Activated CD8-positive, alpha-beta T cell treated with anti-CD3 and anti-CD28 coated beads, Interleukin-2, amount 10 ng/mL, durations not matched to agents 7 days and 5 days (primary cell): Measurements from ENCODE around the gene PXN. TPM values are rescaled to one million over a fixed set of nuclear protein-coding genes. Genes with fewer than 3 reads are reported as not detected.
"Not testable (repeated sequence)": the region's sequence is repeated elsewhere in the genome, so short reads cannot be mapped to it uniquely, and the experiment has no call there.

Experiments used
- ATAC-seq: fragments of 150-1000 bp; cut with Tn5 transposase; one replicate; pipeline ENCODE4 v1.10.0; 2021; ENCODE audit warnings: moderate library complexity
- CTCF ChIA-PET: fragments of 350-600 bp; sonication (Branson Sonifier 250); formaldehyde crosslinking; loops from one replicate; lab custom pipeline; 2021; ENCODE audit warnings: antibody characterized with exemption; lab: Charles Lee
- POLR2A ChIA-PET: fragments of 350-600 bp; sonication (Branson Sonifier 250); formaldehyde crosslinking; loops from one replicate; lab custom pipeline; 2021; ENCODE audit warnings: antibody characterized with exemption; lab: Charles Lee
- DNase-seq: peaks from one replicate; pipeline ENCODE4 v3.0.0-alpha.2; 2020
- H3K27ac Mint-ChIP-seq: one replicate; pipeline ENCODE4 v1.8.0; 2021; ENCODE audit warnings: mild to moderate bottlenecking, mixed read lengths
- H3K27me3 Mint-ChIP-seq: one replicate; pipeline ENCODE4 v1.8.0; 2021; ENCODE audit warnings: low read depth, mixed read lengths
- H3K36me3 Mint-ChIP-seq: one replicate; pipeline ENCODE4 v1.8.0; 2021; ENCODE audit warnings: low read depth, mixed read lengths
- H3K4me1 Mint-ChIP-seq: one replicate; pipeline ENCODE4 v1.8.0; 2021; ENCODE audit warnings: low read depth, mixed read lengths
- H3K4me3 Mint-ChIP-seq: one replicate; pipeline ENCODE4 v1.8.0; 2021; ENCODE audit warnings: mild to moderate bottlenecking, mixed read lengths
- H3K9me3 Mint-ChIP-seq: one replicate; pipeline ENCODE4 v1.8.0; 2022; ENCODE audit warnings: mixed read lengths; ENCODE audit not compliant: insufficient read depth
- total RNA-seq, 2 experiments: library from RNA; stranded (reverse); gene quantifications; one replicate each; pipeline ENCODE4 v1.2.3, GENCODE V29; 2021

Gene PXN
- total RNA-seq, 2 experiments from 2014 or later: 123 to 127 TPM

GRCh38 chr12:120215357-120215735 lies 50.2 kb downstream of the PXN start:
- Mint-ChIP-seq H3K9me3 (no peaks in the 10 kb centered on the region), H3K4me3 (no peak overlapping the region), H3K27me3 (no peaks in the 10 kb centered on the region), H3K4me1 (peaks cover 1% of the 10 kb centered on the region), H3K36me3 (peaks cover 39% of the 10 kb centered on the region), H3K27ac (peak overlapping the region; percentile 60)
- CTCF ChIA-PET: no interaction called here
- ATAC-seq (no peak), DNase-seq (no peak)
- POLR2A ChIA-PET: interaction anchor here (0.6 to 1.0 kb wide), 2 partner anchors 14 to 80 kb away, joined by 3 to 4 read pairs; partner anchors contain the start of gene RPLP0

- ATAC-seq: no peak
- Mint-ChIP-seq H3K9me3 (no peaks in the 10 kb centered on the region), H3K4me3 (no peak overlapping the region), H3K4me1 (peaks cover 1% of the 10 kb centered on the region), H3K27ac (no peak overlapping the region), H3K27me3 (no peaks in the 10 kb centered on the region), H3K36me3 (peaks cover 40% of the 10 kb centered on the region)
- POLR2A ChIA-PET: interaction anchor here (0.6 to 1.0 kb wide), 2 partner anchors 13 to 80 kb away, joined by 3 to 4 read pairs; partner anchors contain the start of gene RPLP0
- CTCF ChIA-PET: no interaction called here
- no peak for DNase-seq
Observed at GRCh38 chr12:120214626-120215356, 50.7 kb downstream of the PXN start.

- H3K27ac Mint-ChIP-seq: no peak overlapping the region
- CTCF ChIA-PET: no interaction called here
- no peaks in the 10 kb centered on the region for H3K9me3 Mint-ChIP-seq
- no peak for DNase-seq
- no peaks in the 10 kb centered on the region for H3K27me3 Mint-ChIP-seq
- POLR2A ChIA-PET: interaction anchor here (0.5 kb wide), 1 partner anchor 11 kb away, joined by 3 read pairs; no protein-coding TSS in a partner anchor
- no peak overlapping the region for H3K4me3 Mint-ChIP-seq
- no peak for ATAC-seq
- peaks cover 1% of the 10 kb centered on the region for H3K4me1 Mint-ChIP-seq
- H3K36me3 Mint-ChIP-seq: peaks cover 38% of the 10 kb centered on the region
Observed at GRCh38 chr12:120213758-120214157, 51.8 kb downstream of the PXN start.

GRCh38 chr12:120213182-120213581 lies 52.3 kb downstream of the PXN start:
- H3K27me3 Mint-ChIP-seq, ATAC-seq, H3K4me1 Mint-ChIP-seq, H3K4me3 Mint-ChIP-seq, DNase-seq, H3K9me3 Mint-ChIP-seq, H3K27ac Mint-ChIP-seq: not testable (repeated sequence)
- ChIA-PET CTCF (interaction anchor here (1.1 kb wide), 1 partner anchor 12 kb away, joined by 3 read pairs; the partner anchor contains the start of gene RPLP0), POLR2A (interaction anchor here (2.7 kb wide), 1 partner anchor 12 kb away, joined by 11 read pairs; the partner anchor contains the start of gene RPLP0)
- peaks cover 36% of the 10 kb centered on the region for H3K36me3 Mint-ChIP-seq

GRCh38 chr12:120212301-120212700 lies 53.2 kb downstream of the PXN start:
- peaks cover 41% of the 10 kb centered on the region for H3K36me3 Mint-ChIP-seq
- no peak overlapping the region for H3K27ac Mint-ChIP-seq
- no peaks in the 10 kb centered on the region for H3K27me3 Mint-ChIP-seq
- CTCF ChIA-PET: interaction anchor here (1.1 kb wide), 1 partner anchor 11 kb away, joined by 3 read pairs; the partner anchor contains the start of gene RPLP0
- peaks cover 1% of the 10 kb centered on the region for H3K4me1 Mint-ChIP-seq
- ATAC-seq (no peak), DNase-seq (no peak)
- H3K9me3 Mint-ChIP-seq: no peaks in the 10 kb centered on the region
- POLR2A ChIA-PET: interaction anchor here (2.7 kb wide), 1 partner anchor 11 kb away, joined by 11 read pairs; the partner anchor contains the start of gene RPLP0
- no peak overlapping the region for H3K4me3 Mint-ChIP-seq

- ATAC-seq: no peak
- peaks cover 1% of the 10 kb centered on the region for H3K4me1 Mint-ChIP-seq
- H3K36me3 Mint-ChIP-seq: peaks cover 43% of the 10 kb centered on the region
- CTCF ChIA-PET: no interaction called here
- no peaks in the 10 kb centered on the region for H3K9me3 Mint-ChIP-seq
- no peak for DNase-seq
- no peaks in the 10 kb centered on the region for H3K27me3 Mint-ChIP-seq
- no peak overlapping the region for H3K27ac Mint-ChIP-seq
- POLR2A ChIA-PET: interaction anchor here (2.7 kb wide), 1 partner anchor 11 kb away, joined by 11 read pairs; the partner anchor contains the start of gene RPLP0
- H3K4me3 Mint-ChIP-seq: no peak overlapping the region
Observed at GRCh38 chr12:120211904-120212283, 53.6 kb downstream of the PXN start.

- ChIA-PET CTCF (interaction anchor here (1.8 to 1.9 kb wide), 2 partner anchors 10 to 17 kb away, joined by 5 to 9 read pairs; partner anchors contain the start of gene RPLP0), POLR2A (interaction anchor here (1.0 to 2.7 kb wide), 2 partner anchors 10 to 80 kb away, joined by 3 to 11 read pairs; partner anchors contain the start of genes RNU4-2 and RPLP0)
- no peaks in the 10 kb centered on the region for H3K27me3 Mint-ChIP-seq
- no peak overlapping the region for H3K4me3 Mint-ChIP-seq
- DNase-seq (no peak), ATAC-seq (no peak)
- peaks cover 44% of the 10 kb centered on the region for H3K36me3 Mint-ChIP-seq
- no peak overlapping the region for H3K27ac Mint-ChIP-seq
- H3K9me3 Mint-ChIP-seq: no peaks in the 10 kb centered on the region
- peaks cover 1% of the 10 kb centered on the region for H3K4me1 Mint-ChIP-seq
Observed at GRCh38 chr12:120211243-120211903, 54.2 kb downstream of the PXN start.

GRCh38 chr12:120209851-120210250 lies 55.7 kb downstream of the PXN start:
- no peaks in the 10 kb centered on the region for H3K9me3 Mint-ChIP-seq
- ChIA-PET CTCF (interaction anchor here (1.8 to 1.9 kb wide), 2 partner anchors 8 to 18 kb away, joined by 5 to 9 read pairs; partner anchors contain the start of gene RPLP0), POLR2A (interaction anchor here (1.0 kb wide), 1 partner anchor 9 kb away, joined by 5 read pairs; the partner anchor contains the start of gene RPLP0)
- H3K36me3 Mint-ChIP-seq: peaks cover 42% of the 10 kb centered on the region
- no peak for DNase-seq
- no peak overlapping the region for H3K4me3 Mint-ChIP-seq
- H3K27ac Mint-ChIP-seq: no peak overlapping the region
- no peaks in the 10 kb centered on the region for H3K27me3 Mint-ChIP-seq
- no peak for ATAC-seq
- H3K4me1 Mint-ChIP-seq: peaks cover 1% of the 10 kb centered on the region

- Mint-ChIP-seq H3K27me3 (no peaks in the 10 kb centered on the region), H3K4me3 (no peak overlapping the region), H3K9me3 (no peaks in the 10 kb centered on the region), H3K4me1 (peaks cover 7% of the 10 kb centered on the region), H3K27ac (no peak overlapping the region), H3K36me3 (peaks cover 27% of the 10 kb centered on the region)
- ChIA-PET POLR2A (interaction anchor here (2.6 kb wide), 1 partner anchor 84 kb away, joined by 12 read pairs; the partner anchor contains the start of gene RNU4-2), CTCF (interaction anchor here (1.3 kb wide), 1 partner anchor 21 kb away, joined by 5 read pairs; no protein-coding TSS in a partner anchor)
- ATAC-seq: no peak
- DNase-seq: no peak
Observed at GRCh38 chr12:120207227-120207626, 58.3 kb downstream of the PXN start.

GRCh38 chr12:120206781-120207180 lies 58.7 kb downstream of the PXN start:
- POLR2A ChIA-PET: interaction anchor here (2.6 to 9.8 kb wide), 2 partner anchors 84 to 85 kb away, joined by 12 to 164 read pairs; partner anchors contain the start of genes RNU4-1 and RNU4-2
- H3K27ac Mint-ChIP-seq: not testable (repeated sequence)

GRCh38 chr12:120206228-120206627 lies 59.3 kb downstream of the PXN start:
- no peak overlapping the region for H3K27ac Mint-ChIP-seq
- DNase-seq (no peak), ATAC-seq (no peak)
- no peaks in the 10 kb centered on the region for H3K27me3 Mint-ChIP-seq
- H3K4me1 Mint-ChIP-seq: peaks cover 10% of the 10 kb centered on the region
- H3K9me3 Mint-ChIP-seq: no peaks in the 10 kb centered on the region
- H3K4me3 Mint-ChIP-seq: no peak overlapping the region
- peaks cover 19% of the 10 kb centered on the region for H3K36me3 Mint-ChIP-seq
- POLR2A ChIA-PET: interaction anchor here (9.8 kb wide), 1 partner anchor 86 kb away, joined by 164 read pairs; the partner anchor contains the start of genes RNU4-1 and RNU4-2
- CTCF ChIA-PET: interaction anchor here (1.3 kb wide), 1 partner anchor 22 kb away, joined by 5 read pairs; no protein-coding TSS in a partner anchor

More at GRCh38 chr12:120206781-120207180, 58.7 kb downstream of the PXN start:
- not testable (repeated sequence) for H3K27me3 Mint-ChIP-seq, ATAC-seq, DNase-seq, H3K9me3 Mint-ChIP-seq, H3K4me3 Mint-ChIP-seq
- H3K4me1 Mint-ChIP-seq: peaks cover 10% of the 10 kb centered on the region
- CTCF ChIA-PET: interaction anchor here (1.3 kb wide), 1 partner anchor 21 kb away, joined by 5 read pairs; no protein-coding TSS in a partner anchor
- H3K36me3 Mint-ChIP-seq: peaks cover 24% of the 10 kb centered on the region
